Neuronal stem cell (in vitro differentiated cells): ENCODE data around the gene CCDC127.

Experiments
- DNase-seq: peaks from one replicate; pipeline ENCODE4 v3.0.0-alpha.2; 2013; ENCODE audit warnings: low spot score
- H2AFZ ChIP-seq: one replicate; pipeline ENCODE4 v1.6.1; 2013; ENCODE audit warnings: mild to moderate bottlenecking, low read length, inconsistent platforms
- H2AK5ac ChIP-seq: 2 replicates; pipeline ENCODE4 v1.6.1; 2013; ENCODE audit warnings: low read depth, mild to moderate bottlenecking, inconsistent platforms, low read length, moderate library complexity, mixed read lengths
- H2BK120ac ChIP-seq: 2 replicates; pipeline ENCODE4 v1.6.1; 2013; ENCODE audit warnings: low read depth, mild to moderate bottlenecking, inconsistent platforms, low read length, moderate library complexity, mixed read lengths
- H2BK12ac ChIP-seq: one replicate; pipeline ENCODE4 v1.6.1; 2013; ENCODE audit warnings: low read length, inconsistent platforms
- H2BK15ac ChIP-seq: 2 replicates; pipeline ENCODE4 v1.6.1; 2013; ENCODE audit warnings: mild to moderate bottlenecking, low read length, inconsistent platforms, mixed read lengths
- H2BK5ac ChIP-seq: one replicate; pipeline ENCODE4 v1.6.1; 2013; ENCODE audit warnings: inconsistent platforms, mild to moderate bottlenecking, low read length, moderate library complexity
- H3K14ac ChIP-seq: one replicate; pipeline ENCODE4 v1.6.1; 2013; ENCODE audit warnings: low read length, inconsistent platforms
- H3K18ac ChIP-seq: 2 replicates; pipeline ENCODE4 v1.6.1; 2013; ENCODE audit warnings: low read length, inconsistent platforms
- H3K23ac ChIP-seq: 2 replicates; pipeline ENCODE4 v1.6.1; 2013; ENCODE audit warnings: low read depth, mild to moderate bottlenecking, mixed read lengths, low read length, inconsistent platforms; ENCODE audit not compliant: poor library complexity
- H3K27ac ChIP-seq: replicated peaks from 3 replicates; pipeline ENCODE4 v1.5.1; 2013; ENCODE audit warnings: low read length, inconsistent platforms
- H3K27me3 ChIP-seq, 3 experiments: 2 replicates each; pipeline ENCODE4 v1.6.1; 2013; ENCODE audit warnings: low read length in 3 of 3, mild to moderate bottlenecking in 2 of 3, inconsistent platforms in 1 of 3, low read depth in 1 of 3, mixed read lengths in 1 of 3, moderate library complexity in 1 of 3; ENCODE audit not compliant: control insufficient read depth in 3 of 3, insufficient read depth in 3 of 3
- H3K36me3 ChIP-seq, 2 donors: replicated peaks in 1 of 2; 2 replicates each; pipeline ENCODE4 v1.6.1; 2013; ENCODE audit warnings: low read length in 2 of 2; ENCODE audit not compliant: control insufficient read depth in 2 of 2, insufficient read depth in 2 of 2
- H3K4ac ChIP-seq: 2 replicates; pipeline ENCODE4 v1.6.1; 2013; ENCODE audit warnings: inconsistent platforms, mild to moderate bottlenecking, low read length, moderate library complexity
- H3K4me1 ChIP-seq, 2 donors: 1 replicate in 1 of 2; 2 replicates in 1 of 2; pipeline ENCODE4 v1.6.1; 2013; ENCODE audit warnings: low read length in 2 of 2, low read depth in 1 of 2; ENCODE audit not compliant: control insufficient read depth in 2 of 2, insufficient read depth in 1 of 2
- H3K4me2 ChIP-seq: one replicate; pipeline ENCODE4 v1.6.1; 2013; ENCODE audit warnings: mild to moderate bottlenecking, low read length, inconsistent platforms; ENCODE audit not compliant: insufficient read depth, poor library complexity, severe bottlenecking
- H3K4me3 ChIP-seq, 2 donors: 2 replicates each; pipeline ENCODE4 v1.5.1; 2013; ENCODE audit warnings: low read length in 2 of 2, mild to moderate bottlenecking in 2 of 2, inconsistent platforms in 1 of 2, moderate library complexity in 1 of 2
- H3K79me1 ChIP-seq: one replicate; pipeline ENCODE4 v1.6.1; 2013; ENCODE audit warnings: low read depth, mild to moderate bottlenecking, inconsistent platforms, low read length, moderate library complexity
- H3K9ac ChIP-seq: one replicate; pipeline ENCODE4 v1.6.1; 2013; ENCODE audit warnings: mild to moderate bottlenecking, low read depth, low read length, inconsistent platforms; ENCODE audit not compliant: poor library complexity
- H3K9me3 ChIP-seq, 2 donors: replicated peaks in 1 of 2; 2 replicates each; pipeline versions ENCODE3 to v1.6.1; 2013; ENCODE audit warnings: low read length in 2 of 2, mild to moderate bottlenecking in 2 of 2, inconsistent platforms in 1 of 2, low read depth in 1 of 2, mixed read lengths in 1 of 2, moderate library complexity in 1 of 2; ENCODE audit not compliant: control insufficient read depth in 2 of 2, insufficient read depth in 1 of 2
- H4K8ac ChIP-seq: one replicate; pipeline ENCODE4 v1.6.1; 2013; ENCODE audit warnings: low read depth, mild to moderate bottlenecking, inconsistent platforms, low read length, moderate library complexity
- H4K91ac ChIP-seq: one replicate; pipeline ENCODE4 v1.6.1; 2013; ENCODE audit warnings: low read length, low read depth, mild to moderate bottlenecking, inconsistent platforms; ENCODE audit not compliant: poor library complexity
- WGBS, 2 donors: extraction: QIAGEN DNeasy Blood & Tissue Kit; methylation state at CpG; one replicate each; pipeline ENCODE4 v1.1.7; 2013; ENCODE audit warnings: missing lambda C conversion rate in 2 of 2, mixed read lengths in 1 of 2; ENCODE audit not compliant: insufficient read length in 2 of 2, insufficient replicate concordance in 1 of 2; ENCODE audit errors: extremely low coverage in 2 of 2; 5-methylcytosine and 5-hydroxymethylcytosine counted together

Gene CCDC127

GRCh38 chr5:204966-205670 is 12.8 kb downstream of the CCDC127 start:
- no peaks in the 10 kb centered on the region for H3K27me3 ChIP-seq
- DNase-seq: no peak
- H4K8ac ChIP-seq: no peak overlapping the region
- H3K27ac ChIP-seq: no peak overlapping the region
- H3K9ac ChIP-seq: no peak overlapping the region
- no peak overlapping the region for H2BK120ac ChIP-seq
- no peak overlapping the region for H2BK5ac ChIP-seq
- no peak overlapping the region for H3K4ac ChIP-seq
- peaks cover 0 to 2% of the 10 kb centered on the region in 2 donors for H3K9me3 ChIP-seq
- H2BK15ac ChIP-seq: no peak overlapping the region
- no peak overlapping the region for H2AFZ ChIP-seq
- H3K18ac ChIP-seq: no peak overlapping the region
- H3K14ac ChIP-seq: no peak overlapping the region
- peaks cover 13% of the 10 kb centered on the region for H3K79me1 ChIP-seq
- no peak overlapping the region for H3K4me3 ChIP-seq
- no peak overlapping the region for H2AK5ac ChIP-seq
- H2BK12ac ChIP-seq: no peak overlapping the region
- no peak overlapping the region for H3K4me2 ChIP-seq
- H4K91ac ChIP-seq: no peak overlapping the region
- H3K36me3 ChIP-seq: peaks cover 19 to 57% of the 10 kb centered on the region in 2 donors
- peaks cover 2 to 4% of the 10 kb centered on the region in 2 donors for H3K4me1 ChIP-seq
- no CpG with 5 or more reads among the region's 30 CpGs for WGBS, 2 donors
- H3K23ac ChIP-seq: no peak overlapping the region

GRCh38 chr5:204462-204861 is 13.5 kb downstream of the CCDC127 start:
- Histone ChIP-seq H3K9me3 (peaks cover 0 to 2% of the 10 kb centered on the region in 2 donors), H3K79me1 (peaks cover 19% of the 10 kb centered on the region), H3K4me3 (no peak overlapping the region), H2BK120ac (no peak overlapping the region), H3K14ac (no peak overlapping the region), H3K4ac (no peak overlapping the region), H3K4me1 (peaks cover 2 to 7% of the 10 kb centered on the region in 2 donors), H3K23ac (no peak overlapping the region), H3K4me2 (no peak overlapping the region), H4K91ac (no peak overlapping the region), H2BK15ac (no peak overlapping the region), H3K36me3 (peaks cover 19 to 60% of the 10 kb centered on the region in 2 donors), H2BK12ac (no peak overlapping the region), H3K9ac (no peak overlapping the region), H4K8ac (no peak overlapping the region), H3K18ac (no peak overlapping the region), H3K27me3 (no peaks in the 10 kb centered on the region), H3K27ac (no peak overlapping the region), H2AFZ (no peak overlapping the region), H2AK5ac (no peak overlapping the region), H2BK5ac (no peak overlapping the region)
- no peak for DNase-seq

- Histone ChIP-seq H3K27me3 (no peaks in the 10 kb centered on the region), H4K91ac (no peak overlapping the region), H4K8ac (no peak overlapping the region), H2AK5ac (no peak overlapping the region), H2BK12ac (no peak overlapping the region), H3K27ac (no peak overlapping the region), H3K9ac (no peak overlapping the region), H3K4me3 (no peak overlapping the region), H3K18ac (no peak overlapping the region), H3K4me2 (no peak overlapping the region), H3K4ac (no peak overlapping the region), H3K36me3 (peaks cover 19 to 60% of the 10 kb centered on the region in 2 donors), H2BK5ac (no peak overlapping the region), H2BK120ac (no peak overlapping the region), H3K14ac (no peak overlapping the region), H2AFZ (no peak overlapping the region), H3K4me1 (peaks cover 2 to 7% of the 10 kb centered on the region in 2 donors), H2BK15ac (no peak overlapping the region), H3K23ac (no peak overlapping the region), H3K9me3 (peaks cover 0 to 2% of the 10 kb centered on the region in 2 donors), H3K79me1 (peaks cover 19% of the 10 kb centered on the region)
- no CpG with 5 or more reads among the region's 6 CpGs for WGBS, 2 donors
- no peak for DNase-seq
Observed at GRCh38 chr5:204001-204400, 14.0 kb downstream of the CCDC127 start.

GRCh38 chr5:203246-203930 is 14.6 kb downstream of the CCDC127 start:
- H3K36me3 ChIP-seq: peaks cover 19 to 60% of the 10 kb centered on the region in 2 donors
- H3K79me1 ChIP-seq: peaks cover 19% of the 10 kb centered on the region
- no peak overlapping the region for H3K9ac ChIP-seq
- peaks cover 2 to 7% of the 10 kb centered on the region in 2 donors for H3K4me1 ChIP-seq
- peak overlapping the region; percentile 66 for H3K23ac ChIP-seq
- H3K27ac ChIP-seq: no peak overlapping the region
- H4K8ac ChIP-seq: no peak overlapping the region
- H2AFZ ChIP-seq: no peak overlapping the region
- no peak overlapping the region for H2AK5ac ChIP-seq
- no peak overlapping the region for H3K4me2 ChIP-seq
- no CpG with 5 or more reads among the region's 26 CpGs for WGBS, 2 donors
- H3K14ac ChIP-seq: no peak overlapping the region
- H2BK5ac ChIP-seq: no peak overlapping the region
- H3K27me3 ChIP-seq: no peaks in the 10 kb centered on the region
- no peak overlapping the region for H3K18ac ChIP-seq
- DNase-seq: no peak
- H2BK15ac ChIP-seq: no peak overlapping the region
- H3K4me3 ChIP-seq: no peak overlapping the region
- no peak overlapping the region for H3K4ac ChIP-seq
- no peak overlapping the region for H2BK120ac ChIP-seq
- H3K9me3 ChIP-seq: peaks cover 0 to 2% of the 10 kb centered on the region in 2 donors
- no peak overlapping the region for H4K91ac ChIP-seq
- no peak overlapping the region for H2BK12ac ChIP-seq
